Dermis microvascular lymphatic vessel endothelial cell (primary cell): Measurements from ENCODE around the gene PARD3. TPM values are rescaled to one million over a fixed set of nuclear protein-coding genes. Genes with fewer than 3 reads are reported as not detected.

Source experiments
- DNase-seq, 2 donors: peaks; one replicate each; pipeline versions ENCODE4 v3.0.0 to v3.0.0-alpha.2; 2010; ENCODE audit warnings: low read depth in 2 of 2
- total RNA-seq: library from RNA; depleted of rRNA; stranded (reverse); fragments of >200 nt; gene quantifications from 2 replicates; pipeline ENCODE4 v1.2.1, GENCODE V29; 2014

The PARD3 gene
- total RNA-seq, 1 donor from 2014 or later, result 22.6 TPM

GRCh38 chr10:34116220-34116641 is 698.9 kb downstream of the PARD3 start:
- DNase-seq, result no peak

- no peak for DNase-seq
These were observed 700.2 kb downstream of the PARD3 start for GRCh38 chr10:34114914-34115313.

- peak in 1 of 2 donors; percentile 25 for DNase-seq
These were observed 701.4 kb downstream of the PARD3 start for GRCh38 chr10:34113504-34114225.

- DNase-seq, result no peak
These were observed 702.8 kb downstream of the PARD3 start for GRCh38 chr10:34112171-34112782.

GRCh38 chr10:34111179-34111578 is 703.9 kb downstream of the PARD3 start:
- no peak for DNase-seq

GRCh38 chr10:34109952-34110702 is 705.0 kb downstream of the PARD3 start:
- no peak for DNase-seq

- no peak for DNase-seq
These were observed 705.6 kb downstream of the PARD3 start for GRCh38 chr10:34109495-34109894.

- no peak for DNase-seq
These were observed 707.2 kb downstream of the PARD3 start for GRCh38 chr10:34107626-34108516.

- no peak for DNase-seq
These were observed 708.7 kb downstream of the PARD3 start for GRCh38 chr10:34106356-34106885.

- DNase-seq, result peak in 1 of 2 donors; percentile 21
These were observed 710.1 kb downstream of the PARD3 start for GRCh38 chr10:34104829-34105572.

- no peak for DNase-seq
These were observed 712.1 kb downstream of the PARD3 start for GRCh38 chr10:34102893-34103506.

- peak in 1 of 2 donors; percentile 28 for DNase-seq
These were observed 712.8 kb downstream of the PARD3 start for GRCh38 chr10:34102237-34102673.

- no peak for DNase-seq
These were observed 714.1 kb downstream of the PARD3 start for GRCh38 chr10:34101001-34101400.

- no peak for DNase-seq
These were observed 716.1 kb downstream of the PARD3 start for GRCh38 chr10:34098821-34099567.

GRCh38 chr10:34097682-34098081 is 717.4 kb downstream of the PARD3 start:
- no peak for DNase-seq

GRCh38 chr10:34094961-34095360 is 720.1 kb downstream of the PARD3 start:
- no peak for DNase-seq

- no peak for DNase-seq
These were observed 720.9 kb downstream of the PARD3 start for GRCh38 chr10:34094146-34094696.

- DNase-seq, result no peak
These were observed 722.2 kb downstream of the PARD3 start for GRCh38 chr10:34092891-34093290.
